ENCODE data around the gene PLEKHG2. TPM values are rescaled to one million over a fixed set of nuclear protein-coding genes. Genes with fewer than 3 reads are reported as not detected.
A peak's percentile ranks its signal among the peaks of the same experiment; 100 is the strongest.

PLEKHG2 gene
- total and polyA plus RNA-seq, 9 of the 15 experiments (the other 6 are each of a cell fraction or from before 2014, with no cell fraction given): 0.98 to 45.7 (median 9.8) TPM

- TF ChIP-seq RCOR1 (IDR thresholded peaks at IDR 0.05; ENCODE audit: borderline replicate concordance in 1 of 2, low read depth in 2 of 2, low read length in 2 of 2): peak; percentile 3 to 89
- no peak for TF ChIP-seq ZNF77 (CRISPR knock-in tag; IDR thresholded peaks at IDR 0.05)
- TF ChIP-seq MCM3 (IDR thresholded peaks at IDR 0.05): no peak
- TF ChIP-seq NFRKB (IDR thresholded peaks at IDR 0.05; ENCODE audit: low read depth): no peak
- TF ChIP-seq MLX (CRISPR knock-in tag; conservative IDR thresholded peaks at IDR 0.05): no peak
- TF ChIP-seq ZNF696 (CRISPR knock-in tag; conservative IDR thresholded peaks at IDR 0.05): no peak
- no peak for TF ChIP-seq CBX1 (IDR thresholded peaks at IDR 0.05; ENCODE audit: low read depth)
- no peak for TF ChIP-seq CBFA2T2 (conservative IDR thresholded peaks at IDR 0.05)
- TF ChIP-seq, protein P1, sequence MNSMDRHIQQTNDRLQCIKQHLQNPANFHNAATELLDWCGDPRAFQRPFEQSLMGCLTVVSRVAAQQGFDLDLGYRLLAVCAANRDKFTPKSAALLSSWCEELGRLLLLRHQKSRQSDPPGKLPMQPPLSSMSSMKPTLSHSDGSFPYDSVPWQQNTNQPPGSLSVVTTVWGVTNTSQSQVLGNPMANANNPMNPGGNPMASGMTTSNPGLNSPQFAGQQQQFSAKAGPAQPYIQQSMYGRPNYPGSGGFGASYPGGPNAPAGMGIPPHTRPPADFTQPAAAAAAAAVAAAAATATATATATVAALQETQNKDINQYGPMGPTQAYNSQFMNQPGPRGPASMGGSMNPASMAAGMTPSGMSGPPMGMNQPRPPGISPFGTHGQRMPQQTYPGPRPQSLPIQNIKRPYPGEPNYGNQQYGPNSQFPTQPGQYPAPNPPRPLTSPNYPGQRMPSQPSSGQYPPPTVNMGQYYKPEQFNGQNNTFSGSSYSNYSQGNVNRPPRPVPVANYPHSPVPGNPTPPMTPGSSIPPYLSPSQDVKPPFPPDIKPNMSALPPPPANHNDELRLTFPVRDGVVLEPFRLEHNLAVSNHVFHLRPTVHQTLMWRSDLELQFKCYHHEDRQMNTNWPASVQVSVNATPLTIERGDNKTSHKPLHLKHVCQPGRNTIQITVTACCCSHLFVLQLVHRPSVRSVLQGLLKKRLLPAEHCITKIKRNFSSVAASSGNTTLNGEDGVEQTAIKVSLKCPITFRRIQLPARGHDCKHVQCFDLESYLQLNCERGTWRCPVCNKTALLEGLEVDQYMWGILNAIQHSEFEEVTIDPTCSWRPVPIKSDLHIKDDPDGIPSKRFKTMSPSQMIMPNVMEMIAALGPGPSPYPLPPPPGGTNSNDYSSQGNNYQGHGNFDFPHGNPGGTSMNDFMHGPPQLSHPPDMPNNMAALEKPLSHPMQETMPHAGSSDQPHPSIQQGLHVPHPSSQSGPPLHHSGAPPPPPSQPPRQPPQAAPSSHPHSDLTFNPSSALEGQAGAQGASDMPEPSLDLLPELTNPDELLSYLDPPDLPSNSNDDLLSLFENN (IDR thresholded peaks at IDR 0.05; ENCODE audit: low read depth in 2 of 2, low read length in 2 of 2): no peak
- no peak for TF ChIP-seq GTF2A2 (tag; IDR thresholded peaks at IDR 0.05)
- TF ChIP-seq, protein P2, sequence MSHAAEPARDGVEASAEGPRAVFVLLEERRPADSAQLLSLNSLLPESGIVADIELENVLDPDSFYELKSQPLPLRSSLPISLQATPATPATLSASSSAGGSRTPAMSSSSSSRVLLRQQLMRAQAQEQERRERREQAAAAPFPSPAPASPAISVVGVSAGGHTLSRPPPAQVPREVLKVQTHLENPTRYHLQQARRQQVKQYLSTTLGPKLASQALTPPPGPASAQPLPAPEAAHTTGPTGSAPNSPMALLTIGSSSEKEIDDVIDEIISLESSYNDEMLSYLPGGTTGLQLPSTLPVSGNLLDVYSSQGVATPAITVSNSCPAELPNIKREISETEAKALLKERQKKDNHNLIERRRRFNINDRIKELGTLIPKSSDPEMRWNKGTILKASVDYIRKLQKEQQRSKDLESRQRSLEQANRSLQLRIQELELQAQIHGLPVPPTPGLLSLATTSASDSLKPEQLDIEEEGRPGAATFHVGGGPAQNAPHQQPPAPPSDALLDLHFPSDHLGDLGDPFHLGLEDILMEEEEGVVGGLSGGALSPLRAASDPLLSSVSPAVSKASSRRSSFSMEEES (CRISPR knock-in tag; IDR thresholded peaks at IDR 0.05): no peak
- TF ChIP-seq DNMT1 (IDR thresholded peaks at IDR 0.05): no peak
Observed at GRCh38 chr19:39430675-39431593, 18.5 kb downstream of the PLEKHG2 start (continued).
